ENCODE measurements around the gene ATXN2. TPM values are rescaled to one million over a fixed set of nuclear protein-coding genes. Genes with fewer than 3 reads are reported as not detected.

ATXN2 gene
- total RNA-seq, 2 experiments from 2014 or later = 21.9 to 23.7 TPM

DNA sequence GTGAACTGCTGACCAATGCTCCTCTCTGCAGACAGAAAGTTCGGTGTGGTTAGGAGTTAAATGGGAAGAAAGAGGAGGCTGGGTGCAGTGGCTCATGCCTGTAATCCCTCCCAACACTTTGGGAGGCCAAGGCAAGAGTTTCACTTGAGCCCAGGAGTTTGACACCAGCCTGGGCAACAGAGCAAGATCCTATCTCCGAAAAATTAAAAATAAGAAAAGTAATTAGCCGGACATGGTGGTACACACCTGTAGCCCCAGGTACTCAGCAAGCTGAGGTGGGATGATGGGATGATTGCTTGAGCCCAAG is 19.0 kb downstream of the ATXN2 start:
- Mint-ChIP-seq H3K9me3 (no peaks in the 10 kb centered on the region), H3K36me3 (ENCODE audit: low read depth) (peaks cover 21% of the 10 kb centered on the region), H3K4me3 (no peak overlapping the region), H3K4me1 (ENCODE audit: low read depth) (peaks cover 18% of the 10 kb centered on the region), H3K27me3 (no peaks in the 10 kb centered on the region), H3K27ac (peak overlapping the region; percentile 30)
- ATAC-seq (ENCODE audit: poor library complexity) (no peak), DNase-seq (no peak)
- no peaks in the 10 kb centered on the region for H3K27me3 ChIP-seq (ENCODE audit: control insufficient read depth in 1 of 2, insufficient read depth in 2 of 2, low read length in 2 of 2)
- H3K9me3 ChIP-seq (ENCODE audit: control insufficient read depth in 1 of 2, insufficient read depth in 1 of 2, low read length in 2 of 2) = no peaks in the 10 kb centered on the region
- TF ChIP-seq, protein P1, sequence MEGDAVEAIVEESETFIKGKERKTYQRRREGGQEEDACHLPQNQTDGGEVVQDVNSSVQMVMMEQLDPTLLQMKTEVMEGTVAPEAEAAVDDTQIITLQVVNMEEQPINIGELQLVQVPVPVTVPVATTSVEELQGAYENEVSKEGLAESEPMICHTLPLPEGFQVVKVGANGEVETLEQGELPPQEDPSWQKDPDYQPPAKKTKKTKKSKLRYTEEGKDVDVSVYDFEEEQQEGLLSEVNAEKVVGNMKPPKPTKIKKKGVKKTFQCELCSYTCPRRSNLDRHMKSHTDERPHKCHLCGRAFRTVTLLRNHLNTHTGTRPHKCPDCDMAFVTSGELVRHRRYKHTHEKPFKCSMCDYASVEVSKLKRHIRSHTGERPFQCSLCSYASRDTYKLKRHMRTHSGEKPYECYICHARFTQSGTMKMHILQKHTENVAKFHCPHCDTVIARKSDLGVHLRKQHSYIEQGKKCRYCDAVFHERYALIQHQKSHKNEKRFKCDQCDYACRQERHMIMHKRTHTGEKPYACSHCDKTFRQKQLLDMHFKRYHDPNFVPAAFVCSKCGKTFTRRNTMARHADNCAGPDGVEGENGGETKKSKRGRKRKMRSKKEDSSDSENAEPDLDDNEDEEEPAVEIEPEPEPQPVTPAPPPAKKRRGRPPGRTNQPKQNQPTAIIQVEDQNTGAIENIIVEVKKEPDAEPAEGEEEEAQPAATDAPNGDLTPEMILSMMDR (IDR thresholded peaks at IDR 0.05) = no peak
- no peak overlapping the region for H3K27ac ChIP-seq (ENCODE audit: low read depth in 1 of 2, low read length in 2 of 2)
- H3K4me3 ChIP-seq (ENCODE audit: low read length) = no peak overlapping the region
- ChIA-PET POLR2A (no interaction called here), CTCF (no interaction called here)
- intact Hi-C loops (cut with DNase I, micrococcal nuclease) = no loop called here
- H3K4me1 ChIP-seq (ENCODE audit: insufficient read depth, low read length) = peaks cover 3% of the 10 kb centered on the region
- H3K36me3 ChIP-seq (ENCODE audit: insufficient read depth, low read length) = no peaks in the 10 kb centered on the region

DNA sequence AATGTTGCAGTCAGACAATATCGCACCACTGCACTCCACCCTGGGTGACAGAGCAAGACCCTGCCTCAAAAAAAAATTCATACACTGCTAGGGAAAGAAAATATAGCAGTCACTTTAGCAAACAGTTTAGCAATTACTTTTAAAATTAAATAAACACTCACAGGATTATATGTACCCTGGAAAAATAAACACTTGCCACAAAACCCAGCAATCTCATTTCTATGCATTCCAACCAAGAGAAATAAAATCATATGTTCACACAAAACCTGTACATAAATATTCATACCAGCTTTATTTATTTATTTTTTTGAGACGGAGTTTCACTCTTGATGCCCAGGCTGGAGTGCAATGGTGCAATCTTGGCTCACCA is 20.2 kb downstream of the ATXN2 start:
- POLR2A ChIA-PET = no interaction called here
- peaks cover 3% of the 10 kb centered on the region for H3K4me1 ChIP-seq (ENCODE audit: insufficient read depth, low read length)
- no peak overlapping the region for H3K27ac ChIP-seq (ENCODE audit: low read depth in 1 of 2, low read length in 2 of 2)
- CTCF ChIA-PET = no interaction called here
- H3K4me3 ChIP-seq (ENCODE audit: low read length) = no peak overlapping the region
- no peaks in the 10 kb centered on the region for H3K9me3 ChIP-seq (ENCODE audit: control insufficient read depth in 1 of 2, insufficient read depth in 1 of 2, low read length in 2 of 2)
- H3K27me3 ChIP-seq (ENCODE audit: control insufficient read depth in 1 of 2, insufficient read depth in 2 of 2, low read length in 2 of 2) = no peaks in the 10 kb centered on the region
- Mint-ChIP-seq H3K4me1 (ENCODE audit: low read depth) (peaks cover 18% of the 10 kb centered on the region), H3K27ac (no peak overlapping the region), H3K36me3 (ENCODE audit: low read depth) (peaks cover 21% of the 10 kb centered on the region), H3K9me3 (no peaks in the 10 kb centered on the region), H3K4me3 (no peak overlapping the region), H3K27me3 (no peaks in the 10 kb centered on the region)
- TF ChIP-seq, protein P1 (IDR thresholded peaks at IDR 0.05) = no peak
- ATAC-seq (ENCODE audit: poor library complexity) (no peak), DNase-seq (no peak)
- intact Hi-C loops (cut with DNase I, micrococcal nuclease) = no loop called here
- no peaks in the 10 kb centered on the region for H3K36me3 ChIP-seq (ENCODE audit: insufficient read depth, low read length)

DNA sequence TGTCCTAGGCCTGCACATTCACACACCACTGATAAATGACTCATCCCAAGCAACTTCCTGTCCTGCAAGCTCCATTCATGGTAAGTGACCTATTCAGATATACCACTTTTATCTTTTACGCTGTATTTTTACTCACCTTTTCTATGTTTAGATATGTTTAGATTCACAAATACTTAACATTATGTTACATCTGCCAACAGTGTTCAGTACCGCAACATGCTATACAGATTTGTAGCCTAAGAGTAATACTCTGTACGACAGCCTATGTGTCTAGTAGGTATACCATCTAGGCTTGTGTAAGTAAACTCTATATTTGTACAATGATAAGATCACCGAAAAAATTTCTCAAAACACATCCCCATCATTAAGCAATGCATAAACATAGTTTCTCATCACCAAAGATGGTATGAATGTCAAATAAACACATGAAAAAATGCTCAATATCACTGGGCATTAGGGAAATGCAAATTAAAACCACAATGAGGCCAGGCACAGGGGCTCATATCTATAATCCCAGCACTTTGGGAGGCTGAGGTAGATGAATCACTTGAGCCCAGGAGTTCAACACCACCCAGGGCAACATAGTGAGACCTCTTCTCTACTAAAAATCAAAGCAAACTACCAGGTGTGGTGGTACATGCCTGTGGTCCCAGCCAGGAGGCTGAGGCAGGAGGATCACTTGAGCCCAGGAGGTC is 20.7 kb downstream of the ATXN2 start:
- H3K27me3 ChIP-seq (ENCODE audit: control insufficient read depth in 1 of 2, insufficient read depth in 2 of 2, low read length in 2 of 2) = no peaks in the 10 kb centered on the region
- no peaks in the 10 kb centered on the region for H3K9me3 ChIP-seq (ENCODE audit: control insufficient read depth in 1 of 2, insufficient read depth in 1 of 2, low read length in 2 of 2)
- TF ChIP-seq, protein P1 (IDR thresholded peaks at IDR 0.05) = no peak
- peak in 2 of 14 experiments; percentile 8 to 23 for DNase-seq
- Mint-ChIP-seq H3K4me1 (ENCODE audit: low read depth) (peaks cover 21% of the 10 kb centered on the region), H3K36me3 (ENCODE audit: low read depth) (peaks cover 21% of the 10 kb centered on the region), H3K4me3 (no peak overlapping the region), H3K9me3 (no peaks in the 10 kb centered on the region), H3K27me3 (no peaks in the 10 kb centered on the region), H3K27ac (no peak overlapping the region)
- ChIA-PET POLR2A (no interaction called here), CTCF (no interaction called here)
- peaks cover 3% of the 10 kb centered on the region for H3K4me1 ChIP-seq (ENCODE audit: insufficient read depth, low read length)
- no peak for ATAC-seq (ENCODE audit: poor library complexity)
- intact Hi-C loops (cut with DNase I, micrococcal nuclease) = no loop called here
- no peaks in the 10 kb centered on the region for H3K36me3 ChIP-seq (ENCODE audit: insufficient read depth, low read length)
- no peak overlapping the region for H3K4me3 ChIP-seq (ENCODE audit: low read length)
- H3K27ac ChIP-seq (ENCODE audit: low read depth in 1 of 2, low read length in 2 of 2) = no peak overlapping the region

All from CD4-positive, alpha-beta T cell (primary cell).